ENCODE results near the gene NUCB1. TPM values are rescaled to one million over a fixed set of nuclear protein-coding genes. Genes with fewer than 3 reads are reported as not detected.
"Not testable (repeated sequence)": the region's sequence is repeated elsewhere in the genome, so short reads cannot be mapped to it uniquely, and the experiment has no call there.

Gene NUCB1
- total RNA-seq, 1 experiment from 2014 or later: 142 TPM

DNA sequence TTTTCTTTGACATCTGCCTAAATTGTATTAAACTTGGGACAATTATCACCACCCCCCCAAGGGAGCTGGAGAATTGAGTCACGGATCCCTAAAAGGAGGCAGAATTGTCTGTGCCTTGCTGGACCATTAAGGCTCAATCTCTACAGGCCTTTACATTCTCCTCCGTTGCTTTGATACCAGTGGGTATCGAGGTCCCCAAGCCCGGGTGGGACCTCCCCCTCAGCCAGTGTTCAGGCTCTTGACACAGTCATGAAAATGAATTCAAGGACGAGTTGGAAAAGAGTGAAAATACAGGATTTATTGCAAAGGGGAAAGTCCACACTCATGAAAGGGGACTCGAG, 22.3 kb upstream of the NUCB1 start:
- H3K4me1 ChIP-seq: peaks cover 58% of the 10 kb centered on the region
- BruUV-seq (replicated peaks): no TSS peak
- TF ChIP-seq, protein P1, sequence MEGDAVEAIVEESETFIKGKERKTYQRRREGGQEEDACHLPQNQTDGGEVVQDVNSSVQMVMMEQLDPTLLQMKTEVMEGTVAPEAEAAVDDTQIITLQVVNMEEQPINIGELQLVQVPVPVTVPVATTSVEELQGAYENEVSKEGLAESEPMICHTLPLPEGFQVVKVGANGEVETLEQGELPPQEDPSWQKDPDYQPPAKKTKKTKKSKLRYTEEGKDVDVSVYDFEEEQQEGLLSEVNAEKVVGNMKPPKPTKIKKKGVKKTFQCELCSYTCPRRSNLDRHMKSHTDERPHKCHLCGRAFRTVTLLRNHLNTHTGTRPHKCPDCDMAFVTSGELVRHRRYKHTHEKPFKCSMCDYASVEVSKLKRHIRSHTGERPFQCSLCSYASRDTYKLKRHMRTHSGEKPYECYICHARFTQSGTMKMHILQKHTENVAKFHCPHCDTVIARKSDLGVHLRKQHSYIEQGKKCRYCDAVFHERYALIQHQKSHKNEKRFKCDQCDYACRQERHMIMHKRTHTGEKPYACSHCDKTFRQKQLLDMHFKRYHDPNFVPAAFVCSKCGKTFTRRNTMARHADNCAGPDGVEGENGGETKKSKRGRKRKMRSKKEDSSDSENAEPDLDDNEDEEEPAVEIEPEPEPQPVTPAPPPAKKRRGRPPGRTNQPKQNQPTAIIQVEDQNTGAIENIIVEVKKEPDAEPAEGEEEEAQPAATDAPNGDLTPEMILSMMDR (IDR thresholded peaks at IDR 0.05; ENCODE audit: insufficient read depth in 1 of 2, low read depth in 1 of 2, low read length in 1 of 2, severe bottlenecking in 1 of 2, unreplicated experiment in 1 of 2): no peak
- DNase-seq: no peak
- intact Hi-C loops (cut with micrococcal nuclease; ENCODE audit: unreplicated experiment): no loop called here
- H3K36me3 Mint-ChIP-seq (ENCODE audit: insufficient read depth, unreplicated experiment): peaks cover 81% of the 10 kb centered on the region
- peaks cover 30% of the 10 kb centered on the region for H3K4me1 Mint-ChIP-seq (ENCODE audit: low read depth, unreplicated experiment)
- H3K36me3 ChIP-seq (ENCODE audit: control insufficient read depth, insufficient read depth, low read length): peaks cover 21% of the 10 kb centered on the region
- H3K9me3 Mint-ChIP-seq (ENCODE audit: unreplicated experiment): no peaks in the 10 kb centered on the region
- peak overlapping the region; percentile 66 for H3K27ac Mint-ChIP-seq (ENCODE audit: unreplicated experiment)
- no peaks in the 10 kb centered on the region for H3K27me3 ChIP-seq (replicated peaks; ENCODE audit: control insufficient read depth, insufficient read depth, low read length)
- ChIA-PET CTCF (interaction anchor here (1.2 kb wide), 1 partner anchor 93 kb away, joined by 3 read pairs; no protein-coding TSS in a partner anchor), POLR2A (interaction anchor here (1.2 kb wide), 1 partner anchor 84 kb away, joined by 5 read pairs; no protein-coding TSS in a partner anchor)
- no peaks in the 10 kb centered on the region for H3K27me3 Mint-ChIP-seq (ENCODE audit: insufficient read depth, unreplicated experiment)
- H3K9me3 ChIP-seq: no peaks in the 10 kb centered on the region
- H3K4me3 ChIP-seq (ENCODE audit: low read depth, low read length): no peak overlapping the region
- H3K4me3 Mint-ChIP-seq (ENCODE audit: unreplicated experiment): peak overlapping the region; percentile 28

DNA sequence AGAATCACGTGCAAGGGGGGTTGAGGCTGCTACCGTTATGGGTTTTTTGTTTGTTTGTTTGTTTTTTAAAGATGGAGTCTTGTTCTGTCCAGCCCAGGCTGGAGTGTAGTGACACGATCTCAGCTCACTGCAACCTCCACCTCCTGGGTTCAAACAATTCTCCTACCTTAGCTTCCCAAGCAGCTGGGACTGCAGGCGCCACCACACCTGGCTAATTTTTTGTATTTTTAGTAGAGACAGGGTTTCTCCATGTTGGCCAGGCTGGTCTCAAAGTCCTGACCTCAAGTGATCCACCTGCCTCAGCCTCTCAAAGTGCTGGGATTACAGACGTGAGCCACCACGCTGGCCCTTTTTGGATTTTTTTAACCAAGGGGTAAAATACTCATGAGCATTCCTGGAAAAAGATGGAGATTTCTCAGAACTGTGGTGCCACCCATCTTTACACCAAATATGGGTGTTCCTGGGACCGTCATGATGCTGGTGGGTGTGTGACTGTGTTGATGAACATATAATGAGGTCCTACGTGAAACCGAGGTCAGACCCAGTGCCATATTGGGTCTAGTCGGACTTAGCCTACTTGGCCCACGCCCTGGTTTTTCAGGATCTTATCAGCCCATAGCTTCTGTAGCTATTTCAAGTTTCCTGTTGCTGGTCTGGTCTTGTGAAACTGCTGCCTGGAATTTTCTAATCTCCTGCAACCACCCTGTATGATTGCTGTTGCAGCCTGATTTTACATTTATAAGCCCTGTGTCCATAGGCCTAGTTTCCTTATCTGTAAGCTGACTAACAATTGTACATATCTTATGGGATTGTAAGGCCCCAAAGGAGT, 21.7 kb upstream of the NUCB1 start:
- BruUV-seq (replicated peaks): no TSS peak
- H3K27ac Mint-ChIP-seq (ENCODE audit: unreplicated experiment): peak overlapping the region; percentile 66
- peaks cover 26% of the 10 kb centered on the region for H3K4me1 Mint-ChIP-seq (ENCODE audit: low read depth, unreplicated experiment)
- Histone ChIP-seq H3K4me1 (peaks cover 55% of the 10 kb centered on the region), H3K4me3 (ENCODE audit: low read depth, low read length) (no peak overlapping the region), H3K9me3 (no peaks in the 10 kb centered on the region), H3K36me3 (ENCODE audit: control insufficient read depth, insufficient read depth, low read length) (peaks cover 19% of the 10 kb centered on the region), H3K27me3 (replicated peaks; ENCODE audit: control insufficient read depth, insufficient read depth, low read length) (no peaks in the 10 kb centered on the region)
- intact Hi-C loops (cut with micrococcal nuclease; ENCODE audit: unreplicated experiment): no loop called here
- H3K9me3 Mint-ChIP-seq (ENCODE audit: unreplicated experiment): no peaks in the 10 kb centered on the region
- TF ChIP-seq, protein P1 (IDR thresholded peaks at IDR 0.05; ENCODE audit: insufficient read depth in 1 of 2, low read depth in 1 of 2, low read length in 1 of 2, severe bottlenecking in 1 of 2, unreplicated experiment in 1 of 2): no peak
- H3K27me3 Mint-ChIP-seq (ENCODE audit: insufficient read depth, unreplicated experiment): no peaks in the 10 kb centered on the region
- CTCF ChIA-PET: interaction anchor here (0.7 kb wide), 1 partner anchor 36 kb away, joined by 3 read pairs; no protein-coding TSS in a partner anchor
- peak; percentile 69 to 73 for DNase-seq
- peak overlapping the region; percentile 28 for H3K4me3 Mint-ChIP-seq (ENCODE audit: unreplicated experiment)
- POLR2A ChIA-PET: interaction anchor here (1.0 to 1.2 kb wide), 2 partner anchors 22 to 84 kb away, joined by 4 to 5 read pairs; partner anchors contain the start of gene NUCB1
- H3K36me3 Mint-ChIP-seq (ENCODE audit: insufficient read depth, unreplicated experiment): peaks cover 76% of the 10 kb centered on the region

DNA sequence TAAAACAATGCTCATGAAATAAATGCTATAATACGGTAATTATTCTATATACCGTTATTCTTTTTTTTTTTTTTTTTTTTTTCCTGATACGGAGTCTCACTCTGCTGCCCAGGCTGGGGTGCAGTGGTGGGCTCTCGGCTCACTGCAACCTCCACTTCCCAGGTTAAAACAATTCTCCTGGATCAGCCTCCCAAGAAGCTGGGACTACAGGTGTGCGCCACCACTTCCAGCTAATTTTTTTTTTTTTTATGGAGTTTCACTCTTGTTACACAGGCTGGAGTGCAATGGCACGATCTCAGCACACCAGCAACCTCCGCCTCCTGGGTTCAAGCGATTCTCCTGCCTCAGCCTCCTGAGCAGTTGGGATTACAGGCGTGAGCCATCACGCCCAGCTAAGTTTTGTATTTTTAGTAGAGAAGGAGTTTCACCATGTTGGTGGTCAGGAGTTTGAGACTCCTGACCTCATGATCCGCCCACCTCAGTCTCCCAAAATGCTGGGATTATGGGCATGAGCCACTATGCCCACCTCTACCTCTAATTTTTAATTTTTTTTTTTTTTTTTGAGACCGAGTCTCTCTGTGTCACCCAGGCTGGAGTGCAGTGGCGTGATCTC, 21.0 kb upstream of the NUCB1 start:
- TF ChIP-seq, protein P1 (IDR thresholded peaks at IDR 0.05; ENCODE audit: insufficient read depth in 1 of 2, low read depth in 1 of 2, low read length in 1 of 2, severe bottlenecking in 1 of 2, unreplicated experiment in 1 of 2): no peak
- Histone ChIP-seq H3K36me3 (ENCODE audit: control insufficient read depth, insufficient read depth, low read length) (peaks cover 12% of the 10 kb centered on the region), H3K27me3 (replicated peaks; ENCODE audit: control insufficient read depth, insufficient read depth, low read length) (no peaks in the 10 kb centered on the region), H3K4me1 (peaks cover 47% of the 10 kb centered on the region), H3K4me3 (ENCODE audit: low read depth, low read length) (no peak overlapping the region), H3K9me3 (no peaks in the 10 kb centered on the region)
- intact Hi-C loops (cut with micrococcal nuclease; ENCODE audit: unreplicated experiment): no loop called here
- Mint-ChIP-seq H3K36me3 (ENCODE audit: insufficient read depth, unreplicated experiment) (peaks cover 68% of the 10 kb centered on the region), H3K27ac (ENCODE audit: unreplicated experiment) (no peak overlapping the region), H3K9me3 (ENCODE audit: unreplicated experiment) (no peaks in the 10 kb centered on the region), H3K27me3 (ENCODE audit: insufficient read depth, unreplicated experiment) (no peaks in the 10 kb centered on the region), H3K4me3 (ENCODE audit: unreplicated experiment) (no peak overlapping the region), H3K4me1 (ENCODE audit: low read depth, unreplicated experiment) (peaks cover 19% of the 10 kb centered on the region)
- no TSS peak for BruUV-seq (replicated peaks)
- CTCF ChIA-PET: interaction anchor here (0.7 kb wide), 1 partner anchor 37 kb away, joined by 3 read pairs; no protein-coding TSS in a partner anchor
- POLR2A ChIA-PET: interaction anchor here (1.0 to 1.2 kb wide), 2 partner anchors 21 to 83 kb away, joined by 4 to 5 read pairs; partner anchors contain the start of gene NUCB1
- DNase-seq: no peak

DNA sequence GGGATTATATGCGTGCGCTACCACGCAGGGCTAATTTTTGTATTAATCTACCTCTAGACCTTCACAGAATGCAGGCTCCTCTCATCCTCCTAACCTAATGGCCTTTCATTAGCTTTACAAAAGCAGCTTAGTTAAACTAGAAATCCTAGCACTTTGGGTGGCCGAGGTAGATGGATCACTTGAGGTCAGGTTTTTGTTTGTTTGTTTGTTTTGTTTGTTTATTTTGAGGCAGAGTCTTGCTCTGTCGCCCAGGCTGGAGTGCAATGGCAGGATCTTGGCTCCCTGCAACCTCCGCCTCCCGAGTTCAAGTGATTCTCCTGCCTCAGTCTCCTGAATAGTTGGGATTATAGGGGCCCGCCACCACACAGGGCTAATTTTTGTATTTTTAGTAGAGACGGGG, 20.4 kb upstream of the NUCB1 start:
- BruUV-seq (replicated peaks); DNase-seq; H3K9me3 Mint-ChIP-seq (ENCODE audit: unreplicated experiment); H3K4me3 Mint-ChIP-seq (ENCODE audit: unreplicated experiment); H3K27me3 ChIP-seq (replicated peaks; ENCODE audit: control insufficient read depth, insufficient read depth, low read length); H3K4me3 ChIP-seq (ENCODE audit: low read depth, low read length); POLR2A ChIA-PET; H3K36me3 ChIP-seq (ENCODE audit: control insufficient read depth, insufficient read depth, low read length); H3K9me3 ChIP-seq; intact Hi-C loops (cut with micrococcal nuclease; ENCODE audit: unreplicated experiment); H3K27me3 Mint-ChIP-seq (ENCODE audit: insufficient read depth, unreplicated experiment); H3K27ac Mint-ChIP-seq (ENCODE audit: unreplicated experiment): not testable (repeated sequence)
- H3K4me1 ChIP-seq: peaks cover 42% of the 10 kb centered on the region
- peaks cover 13% of the 10 kb centered on the region for H3K4me1 Mint-ChIP-seq (ENCODE audit: low read depth, unreplicated experiment)
- peaks cover 63% of the 10 kb centered on the region for H3K36me3 Mint-ChIP-seq (ENCODE audit: insufficient read depth, unreplicated experiment)
- CTCF ChIA-PET: interaction anchor here (0.7 kb wide), 1 partner anchor 90 kb away, joined by 5 read pairs; no protein-coding TSS in a partner anchor
